Endometrial microvascular endothelial cells (primary cell): Measurements from ENCODE around the gene HAX1. TPM values are rescaled to one million over a fixed set of nuclear protein-coding genes. Genes with fewer than 3 reads are reported as not detected.
"Not testable (repeated sequence)": the region's sequence is repeated elsewhere in the genome, so short reads cannot be mapped to it uniquely, and the experiment has no call there.

Experiments used
- in situ Hi-C: cut with HindIII; loops from 2 replicates; pipeline ENCODE4 v1.10.0; 2017; ENCODE audit warnings: low sequenced_read_pairs, low pct_unique_long_range_greater_than_20kb; ENCODE audit errors: inconsistent ontology term
- total RNA-seq: library from RNA; depleted of rRNA; stranded (reverse); fragments of >200 nt; gene quantifications from one replicate; pipeline ENCODE4 v1.2.3, GENCODE V29; 2015; ENCODE audit errors: inconsistent ontology term

Gene HAX1
- total RNA-seq, 1 donor from 2014 or later: 136 TPM

- in situ Hi-C loops: not testable (repeated sequence)
Measured at GRCh38 chr1:154321609-154321934, 49.1 kb downstream of the HAX1 start.

DNA sequence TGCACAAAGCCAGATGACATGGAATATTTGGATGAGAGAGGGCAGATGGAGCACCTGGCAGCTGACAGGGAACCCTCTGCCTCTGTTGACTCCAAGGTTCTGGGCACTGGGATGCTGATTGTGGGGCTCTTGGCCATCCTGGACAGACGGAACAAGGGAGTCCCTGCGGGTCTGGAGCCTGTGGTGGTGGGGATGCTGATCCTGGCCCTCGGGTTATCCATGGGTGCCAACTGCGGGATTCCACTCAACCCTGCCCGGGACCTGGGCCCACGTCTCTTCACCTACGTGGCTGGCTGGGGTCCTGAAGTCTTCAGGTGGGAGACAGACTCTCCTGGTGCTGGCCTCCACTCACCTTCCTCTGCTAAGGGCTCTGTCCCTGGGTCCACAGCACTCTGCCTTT, 51.1 kb downstream of the HAX1 start:
- in situ Hi-C loops: no loop called here

DNA sequence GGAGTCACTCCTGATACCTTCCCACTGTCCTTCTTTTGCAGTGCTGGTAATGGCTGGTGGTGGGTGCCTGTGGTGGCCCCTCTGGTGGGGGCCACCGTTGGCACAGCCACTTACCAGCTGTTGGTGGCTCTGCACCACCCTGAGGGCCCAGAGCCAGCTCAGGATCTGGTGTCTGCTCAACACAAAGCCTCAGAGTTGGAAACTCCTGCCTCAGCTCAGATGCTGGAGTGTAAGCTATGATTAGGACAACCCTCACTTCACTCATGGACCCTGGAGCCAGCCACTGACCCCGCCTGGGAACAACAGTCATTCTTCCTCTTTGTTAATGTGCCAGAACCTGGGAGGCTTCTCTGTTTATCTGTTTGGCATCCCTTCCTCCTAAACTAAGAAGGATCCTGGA, 51.8 kb downstream of the HAX1 start:
- in situ Hi-C loops: no loop called here

DNA sequence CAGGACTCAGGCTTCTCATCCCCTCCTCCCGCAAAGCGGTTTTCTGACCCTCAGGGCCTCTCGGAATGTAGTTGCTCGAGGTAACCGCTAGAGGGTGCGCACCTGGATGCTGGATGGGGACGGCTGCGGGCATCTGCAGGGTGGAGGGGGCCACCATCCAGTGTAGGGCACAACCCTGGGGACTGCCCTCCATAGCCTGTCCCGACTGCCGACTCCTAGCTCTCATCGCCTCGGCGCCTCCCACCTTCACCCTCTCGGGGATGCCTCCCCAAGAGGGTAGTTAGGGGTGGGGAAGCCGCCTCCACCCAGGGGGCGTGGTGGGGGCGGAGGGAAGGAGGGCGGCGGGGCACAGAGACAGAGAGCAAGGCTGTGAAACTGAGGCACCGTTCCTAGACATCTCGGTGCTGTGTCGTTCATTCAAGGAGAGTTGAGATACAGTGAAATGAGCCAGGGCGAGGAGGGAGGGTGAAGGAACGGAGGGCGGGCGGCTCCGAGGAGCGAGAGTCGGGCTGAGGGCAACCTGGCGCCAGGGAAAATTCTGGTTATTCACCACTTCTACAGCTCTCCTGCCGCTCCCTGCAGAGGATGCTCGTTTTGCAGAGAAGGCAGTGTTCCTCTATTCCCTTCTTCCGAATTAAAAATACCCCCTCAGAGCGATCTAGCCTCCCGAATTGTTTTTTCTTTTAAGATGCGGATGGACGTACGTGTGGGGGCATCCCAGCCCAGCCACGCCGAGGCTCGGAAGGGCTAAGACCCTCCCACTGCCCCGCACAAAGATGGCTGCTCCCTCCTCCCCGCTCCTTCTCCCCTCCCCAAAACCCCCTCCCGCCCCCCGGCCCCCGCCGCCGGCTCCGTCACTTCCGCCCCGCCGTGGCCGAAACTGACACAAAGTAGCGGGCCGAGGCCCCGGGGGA, 52.5 kb downstream of the HAX1 start, which contains the start of gene ATP8B2:
Gene ATP8B2, plus strand, starts transcription at position 857 of the 914 bp plus-strand sequence. CDS start 2,617 bp downstream, outside the sequence.
- in situ Hi-C loops: no loop called here

Other genes with a start within 250 kb of the HAX1 start
- not detected for gene NUP210L, start 117.6 kb upstream of the HAX1 start, total RNA-seq
- gene TPM3, start 80.5 kb upstream of the HAX1 start, total RNA-seq: 973 TPM
- not detected for gene CFAP141, start 66.3 kb upstream of the HAX1 start, total RNA-seq
- 82.6 TPM for gene UBAP2L, start 51.7 kb upstream of the HAX1 start, total RNA-seq
- not detected for gene AQP10, start 48.5 kb downstream of the HAX1 start, total RNA-seq
- gene ATP8B2, start 52.9 kb downstream of the HAX1 start, total RNA-seq: 41.0 TPM
- gene IL6R, start 132.7 kb downstream of the HAX1 start, total RNA-seq: 8.5 TPM
- gene TDRD10, start 229.6 kb downstream of the HAX1 start, total RNA-seq: 2.8 TPM
- gene SHE, start 229.8 kb downstream of the HAX1 start, total RNA-seq: 24.9 TPM